ENCODE results near the gene PHACTR1.

GRCh38 chr6:13247627-13248026 is 531.1 kb downstream of the PHACTR1 start:
- TF ChIP-seq SMAD2 (IDR thresholded peaks at IDR 0.05; ENCODE audit: low read depth, low read length) (no peak), SRSF9 (IDR thresholded peaks at IDR 0.05; ENCODE audit: borderline replicate concordance, low read depth, low read length) (no peak), ZNF24 (IDR thresholded peaks at IDR 0.05) (no peak), ZEB2 (IDR thresholded peaks at IDR 0.05) (no peak), ATF7 (IDR thresholded peaks at IDR 0.05) (no peak), BMI1 (IDR thresholded peaks at IDR 0.05; ENCODE audit: low read length) (no peak), CTCF (IDR thresholded peaks at IDR 0.05 in 2 of 3, conservative IDR thresholded peaks at IDR 0.05 in 1 of 3; ENCODE audit: insufficient read depth in 2 of 3, low read depth in 1 of 3, low read length in 3 of 3) (no peak), SLC30A9 (CRISPR knock-in tag; IDR thresholded peaks at IDR 0.05) (no peak)
- TF ChIP-seq, protein P1, sequence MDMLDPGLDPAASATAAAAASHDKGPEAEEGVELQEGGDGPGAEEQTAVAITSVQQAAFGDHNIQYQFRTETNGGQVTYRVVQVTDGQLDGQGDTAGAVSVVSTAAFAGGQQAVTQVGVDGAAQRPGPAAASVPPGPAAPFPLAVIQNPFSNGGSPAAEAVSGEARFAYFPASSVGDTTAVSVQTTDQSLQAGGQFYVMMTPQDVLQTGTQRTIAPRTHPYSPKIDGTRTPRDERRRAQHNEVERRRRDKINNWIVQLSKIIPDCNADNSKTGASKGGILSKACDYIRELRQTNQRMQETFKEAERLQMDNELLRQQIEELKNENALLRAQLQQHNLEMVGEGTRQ (CRISPR knock-in tag; IDR thresholded peaks at IDR 0.05) = no peak
- TF ChIP-seq, protein P2, sequence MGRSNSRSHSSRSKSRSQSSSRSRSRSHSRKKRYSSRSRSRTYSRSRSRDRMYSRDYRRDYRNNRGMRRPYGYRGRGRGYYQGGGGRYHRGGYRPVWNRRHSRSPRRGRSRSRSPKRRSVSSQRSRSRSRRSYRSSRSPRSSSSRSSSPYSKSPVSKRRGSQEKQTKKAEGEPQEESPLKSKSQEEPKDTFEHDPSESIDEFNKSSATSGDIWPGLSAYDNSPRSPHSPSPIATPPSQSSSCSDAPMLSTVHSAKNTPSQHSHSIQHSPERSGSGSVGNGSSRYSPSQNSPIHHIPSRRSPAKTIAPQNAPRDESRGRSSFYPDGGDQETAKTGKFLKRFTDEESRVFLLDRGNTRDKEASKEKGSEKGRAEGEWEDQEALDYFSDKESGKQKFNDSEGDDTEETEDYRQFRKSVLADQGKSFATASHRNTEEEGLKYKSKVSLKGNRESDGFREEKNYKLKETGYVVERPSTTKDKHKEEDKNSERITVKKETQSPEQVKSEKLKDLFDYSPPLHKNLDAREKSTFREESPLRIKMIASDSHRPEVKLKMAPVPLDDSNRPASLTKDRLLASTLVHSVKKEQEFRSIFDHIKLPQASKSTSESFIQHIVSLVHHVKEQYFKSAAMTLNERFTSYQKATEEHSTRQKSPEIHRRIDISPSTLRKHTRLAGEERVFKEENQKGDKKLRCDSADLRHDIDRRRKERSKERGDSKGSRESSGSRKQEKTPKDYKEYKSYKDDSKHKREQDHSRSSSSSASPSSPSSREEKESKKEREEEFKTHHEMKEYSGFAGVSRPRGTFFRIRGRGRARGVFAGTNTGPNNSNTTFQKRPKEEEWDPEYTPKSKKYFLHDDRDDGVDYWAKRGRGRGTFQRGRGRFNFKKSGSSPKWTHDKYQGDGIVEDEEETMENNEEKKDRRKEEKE (IDR thresholded peaks at IDR 0.05; ENCODE audit: borderline replicate concordance in 1 of 2, control insufficient read depth in 1 of 2, low read depth in 2 of 2, low read length in 1 of 2) = no peak
